ENCODE results near the gene PSMB1.
A peak's percentile ranks its signal among the peaks of the same experiment; 100 is the strongest.
"Not testable (repeated sequence)": the region's sequence is repeated elsewhere in the genome, so short reads cannot be mapped to it uniquely, and the experiment has no call there.

The PSMB1 gene

DNA sequence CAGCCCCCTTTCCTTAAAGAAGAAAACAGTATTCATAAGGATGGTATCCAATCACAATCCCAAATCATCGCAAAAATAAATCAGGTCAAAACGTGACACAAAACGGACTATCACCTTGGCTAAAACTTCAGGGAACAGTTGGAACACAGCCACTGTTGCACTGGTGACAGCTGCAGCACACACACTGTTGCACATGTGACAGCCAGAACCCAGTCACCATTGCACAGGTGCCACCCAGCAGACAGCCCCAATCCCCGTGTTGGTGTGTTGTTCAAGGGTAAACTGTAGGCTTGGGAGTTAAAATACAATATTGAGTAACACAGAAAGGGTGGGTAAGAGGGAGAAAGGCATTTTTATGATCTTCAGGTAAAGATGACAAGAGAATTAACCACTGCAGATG is 15.8 kb downstream of the PSMB1 start:
- TF ChIP-seq, protein P1, sequence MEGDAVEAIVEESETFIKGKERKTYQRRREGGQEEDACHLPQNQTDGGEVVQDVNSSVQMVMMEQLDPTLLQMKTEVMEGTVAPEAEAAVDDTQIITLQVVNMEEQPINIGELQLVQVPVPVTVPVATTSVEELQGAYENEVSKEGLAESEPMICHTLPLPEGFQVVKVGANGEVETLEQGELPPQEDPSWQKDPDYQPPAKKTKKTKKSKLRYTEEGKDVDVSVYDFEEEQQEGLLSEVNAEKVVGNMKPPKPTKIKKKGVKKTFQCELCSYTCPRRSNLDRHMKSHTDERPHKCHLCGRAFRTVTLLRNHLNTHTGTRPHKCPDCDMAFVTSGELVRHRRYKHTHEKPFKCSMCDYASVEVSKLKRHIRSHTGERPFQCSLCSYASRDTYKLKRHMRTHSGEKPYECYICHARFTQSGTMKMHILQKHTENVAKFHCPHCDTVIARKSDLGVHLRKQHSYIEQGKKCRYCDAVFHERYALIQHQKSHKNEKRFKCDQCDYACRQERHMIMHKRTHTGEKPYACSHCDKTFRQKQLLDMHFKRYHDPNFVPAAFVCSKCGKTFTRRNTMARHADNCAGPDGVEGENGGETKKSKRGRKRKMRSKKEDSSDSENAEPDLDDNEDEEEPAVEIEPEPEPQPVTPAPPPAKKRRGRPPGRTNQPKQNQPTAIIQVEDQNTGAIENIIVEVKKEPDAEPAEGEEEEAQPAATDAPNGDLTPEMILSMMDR (IDR thresholded peaks at IDR 0.05; ENCODE audit: control insufficient read depth, insufficient read depth, low read depth, low read length, missing control alignments) = no peak
- DNase-seq (ENCODE audit: low read depth) = no peak
- H3K4me3 ChIP-seq (ENCODE audit: control insufficient read depth, low read depth, low read length) = no peak overlapping the region

- TF ChIP-seq, protein P1 (IDR thresholded peaks at IDR 0.05; ENCODE audit: control insufficient read depth, insufficient read depth, low read depth, low read length, missing control alignments) = no peak
- H3K4me3 ChIP-seq (ENCODE audit: control insufficient read depth, low read depth, low read length) = no peak overlapping the region
- no peak for DNase-seq (ENCODE audit: low read depth)
Observed at GRCh38 chr6:170536671-170537070, 16.4 kb downstream of the PSMB1 start.

DNA sequence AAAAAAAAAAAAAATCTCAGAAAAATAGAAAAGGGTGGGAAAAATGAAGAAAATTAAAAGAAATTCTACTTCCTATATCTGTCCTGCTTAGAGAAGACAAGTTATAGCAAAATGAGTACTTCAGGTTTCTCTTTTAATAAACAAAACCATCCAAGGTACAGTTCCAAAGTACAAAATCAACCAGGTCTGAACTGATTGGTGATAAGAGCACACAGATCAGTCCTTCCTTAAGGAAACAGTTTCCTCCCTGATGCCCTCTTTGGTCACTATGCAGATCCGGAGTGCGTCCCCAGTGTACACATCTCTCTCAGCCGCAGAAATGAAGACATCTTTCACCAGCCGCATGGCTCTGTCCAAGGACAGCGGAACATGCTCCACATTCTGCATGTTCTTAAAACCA is 18.1 kb downstream of the PSMB1 start:
- TF ChIP-seq, protein P1 (IDR thresholded peaks at IDR 0.05; ENCODE audit: control insufficient read depth, insufficient read depth, low read depth, low read length, missing control alignments) = no peak
- no peak overlapping the region for H3K4me3 ChIP-seq (ENCODE audit: control insufficient read depth, low read depth, low read length)
- no peak for DNase-seq (ENCODE audit: low read depth)

GRCh38 chr6:170533792-170534191 is 19.3 kb downstream of the PSMB1 start:
- TF ChIP-seq, protein P1 (IDR thresholded peaks at IDR 0.05; ENCODE audit: control insufficient read depth, insufficient read depth, low read depth, low read length, missing control alignments) = no peak
- no peak for DNase-seq (ENCODE audit: low read depth)
- H3K4me3 ChIP-seq (ENCODE audit: control insufficient read depth, low read depth, low read length) = no peak overlapping the region

DNA sequence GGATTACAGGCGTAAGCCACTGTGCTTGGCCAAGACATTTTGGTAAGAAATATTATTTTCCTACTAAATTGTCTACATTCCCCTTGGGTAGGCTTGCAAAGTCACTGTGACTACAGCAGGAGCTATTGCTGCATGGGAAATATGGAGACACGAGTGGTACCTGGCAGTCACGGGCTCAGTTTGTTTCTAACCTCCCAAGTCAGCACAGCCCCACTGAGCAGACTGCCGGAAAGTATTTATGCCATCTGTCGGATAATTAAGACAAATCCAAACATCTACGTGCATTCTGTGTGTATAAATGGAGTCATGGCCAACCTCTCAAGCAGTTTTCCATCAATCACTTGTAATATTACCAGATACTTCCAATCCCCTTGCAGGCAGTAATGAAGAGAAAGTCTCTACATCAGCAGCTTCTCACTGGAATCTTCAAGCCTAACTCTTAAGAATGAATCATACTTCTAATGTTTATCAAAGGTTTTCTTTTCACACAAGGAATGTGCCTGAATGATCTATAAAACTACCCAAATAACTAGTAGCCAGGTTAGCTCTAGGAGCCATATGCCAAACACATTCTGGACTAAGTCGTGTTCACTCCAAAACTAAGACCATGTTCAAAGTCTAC is 20.1 kb downstream of the PSMB1 start:
- H3K4me3 ChIP-seq (ENCODE audit: control insufficient read depth, low read depth, low read length) = no peak overlapping the region
- DNase-seq (ENCODE audit: low read depth) = no peak
- TF ChIP-seq, protein P1 (IDR thresholded peaks at IDR 0.05; ENCODE audit: control insufficient read depth, insufficient read depth, low read depth, low read length, missing control alignments) = no peak

GRCh38 chr6:170529839-170530469 is 23.2 kb downstream of the PSMB1 start:
- TF ChIP-seq, protein P1 (IDR thresholded peaks at IDR 0.05; ENCODE audit: control insufficient read depth, insufficient read depth, low read depth, low read length, missing control alignments) = peak; percentile 93
- no peak overlapping the region for H3K4me3 ChIP-seq (ENCODE audit: control insufficient read depth, low read depth, low read length)
- peak; percentile 34 for DNase-seq (ENCODE audit: low read depth)

- DNase-seq (ENCODE audit: low read depth); H3K4me3 ChIP-seq (ENCODE audit: control insufficient read depth, low read depth, low read length): not testable (repeated sequence)
Observed at GRCh38 chr6:170527995-170528394, 25.1 kb downstream of the PSMB1 start.

All from AG09309 (cell line).